GM19043 (cell line): ENCODE results near the gene GOLGA2.

Experiments used
- ATAC-seq: cut with Tn5 transposase; IDR thresholded peaks from one replicate; pipeline ENCODE4 v1.9.1; 2021; ENCODE audit warnings: low read depth; ENCODE audit not compliant: unreplicated experiment

Gene GOLGA2, protein sequence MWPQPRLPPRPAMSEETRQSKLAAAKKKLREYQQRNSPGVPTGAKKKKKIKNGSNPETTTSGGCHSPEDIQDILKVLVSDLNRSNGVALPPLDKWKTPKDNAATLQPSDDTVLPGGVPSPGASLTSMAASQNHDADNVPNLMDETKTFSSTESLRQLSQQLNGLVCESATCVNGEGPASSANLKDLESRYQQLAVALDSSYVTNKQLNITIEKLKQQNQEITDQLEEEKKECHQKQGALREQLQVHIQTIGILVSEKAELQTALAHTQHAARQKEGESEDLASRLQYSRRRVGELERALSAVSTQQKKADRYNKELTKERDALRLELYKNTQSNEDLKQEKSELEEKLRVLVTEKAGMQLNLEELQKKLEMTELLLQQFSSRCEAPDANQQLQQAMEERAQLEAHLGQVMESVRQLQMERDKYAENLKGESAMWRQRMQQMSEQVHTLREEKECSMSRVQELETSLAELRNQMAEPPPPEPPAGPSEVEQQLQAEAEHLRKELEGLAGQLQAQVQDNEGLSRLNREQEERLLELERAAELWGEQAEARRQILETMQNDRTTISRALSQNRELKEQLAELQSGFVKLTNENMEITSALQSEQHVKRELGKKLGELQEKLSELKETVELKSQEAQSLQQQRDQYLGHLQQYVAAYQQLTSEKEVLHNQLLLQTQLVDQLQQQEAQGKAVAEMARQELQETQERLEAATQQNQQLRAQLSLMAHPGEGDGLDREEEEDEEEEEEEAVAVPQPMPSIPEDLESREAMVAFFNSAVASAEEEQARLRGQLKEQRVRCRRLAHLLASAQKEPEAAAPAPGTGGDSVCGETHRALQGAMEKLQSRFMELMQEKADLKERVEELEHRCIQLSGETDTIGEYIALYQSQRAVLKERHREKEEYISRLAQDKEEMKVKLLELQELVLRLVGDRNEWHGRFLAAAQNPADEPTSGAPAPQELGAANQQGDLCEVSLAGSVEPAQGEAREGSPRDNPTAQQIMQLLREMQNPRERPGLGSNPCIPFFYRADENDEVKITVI

GRCh38 chr9:128275198-128276007 lies at the start of gene GOLGA2:
TSS of gene GOLGA2 (minus strand) at chr9:128276007. CDS start at chr9:128275976, 31 bp downstream.
- peak; percentile 38 for ATAC-seq

DNA sequence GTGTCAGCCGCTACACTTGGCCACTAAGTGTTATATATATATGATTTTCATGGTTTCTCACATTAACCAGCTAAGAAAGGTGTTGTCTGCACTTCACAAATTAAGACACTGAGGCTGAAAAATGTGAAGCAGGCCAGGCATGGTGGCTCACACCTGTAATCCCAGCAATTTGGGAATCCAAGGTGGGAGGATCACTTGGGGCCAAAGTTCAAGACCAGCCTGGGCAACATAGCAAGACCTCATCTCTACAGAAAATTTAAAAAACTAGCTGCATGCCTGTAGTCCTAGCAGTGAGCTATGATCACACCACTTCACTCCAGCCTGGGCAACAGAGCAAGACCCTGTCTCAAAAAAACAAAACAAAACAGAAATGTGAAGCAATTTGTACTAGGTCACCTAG lies 48.6 kb upstream of the GOLGA2 start:
- ATAC-seq = no peak

- ATAC-seq = no peak
Observed at GRCh38 chr9:128323791-128324190, 48.0 kb upstream of the GOLGA2 start.

DNA sequence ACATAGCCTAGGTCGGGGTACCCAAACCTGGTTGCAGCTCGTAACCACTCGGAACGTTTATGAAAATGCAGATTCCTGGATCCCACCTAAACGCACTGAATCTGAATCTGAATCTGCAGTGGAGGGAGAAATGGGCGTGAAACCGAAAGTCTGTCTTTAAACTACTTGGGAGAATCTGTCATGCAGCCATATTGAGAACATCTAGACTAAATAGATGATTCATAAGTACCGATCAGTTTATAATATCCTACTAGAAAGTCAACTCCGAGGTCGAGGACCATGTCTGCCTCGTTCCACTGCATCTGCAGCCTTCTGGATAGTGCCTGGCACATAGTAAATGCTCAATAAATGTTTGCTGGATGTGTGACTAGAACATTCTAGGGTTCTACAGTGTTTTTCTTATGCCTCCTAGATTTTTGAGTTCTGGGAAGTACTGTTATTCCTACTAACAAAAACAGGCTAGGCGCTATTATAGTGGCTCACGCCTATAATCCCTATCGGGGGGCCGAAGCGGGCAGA lies 47.5 kb upstream of the GOLGA2 start:
- no peak for ATAC-seq

- peak; percentile 86 for ATAC-seq
Observed at GRCh38 chr9:128322404-128323211, 46.8 kb upstream of the GOLGA2 start, which contains the start of the genes COQ4 and TRUB2. TSS of gene COQ4 (plus strand) at chr9:128322839. CDS start at chr9:128322859, 20 bp downstream. TSS of gene TRUB2 (minus strand) at chr9:128322447. CDS start at chr9:128322408, 39 bp downstream.

- ATAC-seq = peak; percentile 13
Observed at GRCh38 chr9:128321879-128322403, 46.1 kb upstream of the GOLGA2 start.

- ATAC-seq = no peak
Observed at GRCh38 chr9:128321343-128321742, 45.5 kb upstream of the GOLGA2 start.

- no peak for ATAC-seq
Observed at GRCh38 chr9:128317629-128318028, 41.8 kb upstream of the GOLGA2 start.

- no peak for ATAC-seq
Observed at GRCh38 chr9:128316421-128316820, 40.6 kb upstream of the GOLGA2 start.

- no peak for ATAC-seq
Observed at GRCh38 chr9:128314697-128315096, 38.9 kb upstream of the GOLGA2 start.

GRCh38 chr9:128310461-128310860 lies 34.7 kb upstream of the GOLGA2 start:
- no peak for ATAC-seq

DNA sequence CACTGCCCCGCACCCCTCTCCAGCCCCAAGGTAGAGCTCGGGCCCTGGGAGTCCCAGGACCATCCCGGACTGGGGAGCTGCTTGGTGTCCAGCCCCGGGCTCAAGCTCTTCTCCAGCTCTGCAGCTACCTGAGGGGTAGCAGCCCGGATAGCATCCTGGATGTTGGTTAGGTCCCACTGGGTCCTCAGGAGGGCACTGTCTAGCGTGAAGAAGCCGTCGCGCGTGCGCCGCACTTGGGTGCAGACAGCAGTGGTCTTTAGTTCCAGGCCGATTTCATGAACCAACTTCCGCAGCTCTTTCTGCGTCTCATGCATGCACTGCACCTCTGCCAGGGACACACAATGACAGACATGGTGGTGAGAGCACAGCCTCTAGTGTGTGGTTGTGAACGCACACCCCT lies 33.7 kb upstream of the GOLGA2 start:
- ATAC-seq = no peak

GRCh38 chr9:128304971-128305288 lies 29.1 kb upstream of the GOLGA2 start:
- no peak for ATAC-seq

DNA sequence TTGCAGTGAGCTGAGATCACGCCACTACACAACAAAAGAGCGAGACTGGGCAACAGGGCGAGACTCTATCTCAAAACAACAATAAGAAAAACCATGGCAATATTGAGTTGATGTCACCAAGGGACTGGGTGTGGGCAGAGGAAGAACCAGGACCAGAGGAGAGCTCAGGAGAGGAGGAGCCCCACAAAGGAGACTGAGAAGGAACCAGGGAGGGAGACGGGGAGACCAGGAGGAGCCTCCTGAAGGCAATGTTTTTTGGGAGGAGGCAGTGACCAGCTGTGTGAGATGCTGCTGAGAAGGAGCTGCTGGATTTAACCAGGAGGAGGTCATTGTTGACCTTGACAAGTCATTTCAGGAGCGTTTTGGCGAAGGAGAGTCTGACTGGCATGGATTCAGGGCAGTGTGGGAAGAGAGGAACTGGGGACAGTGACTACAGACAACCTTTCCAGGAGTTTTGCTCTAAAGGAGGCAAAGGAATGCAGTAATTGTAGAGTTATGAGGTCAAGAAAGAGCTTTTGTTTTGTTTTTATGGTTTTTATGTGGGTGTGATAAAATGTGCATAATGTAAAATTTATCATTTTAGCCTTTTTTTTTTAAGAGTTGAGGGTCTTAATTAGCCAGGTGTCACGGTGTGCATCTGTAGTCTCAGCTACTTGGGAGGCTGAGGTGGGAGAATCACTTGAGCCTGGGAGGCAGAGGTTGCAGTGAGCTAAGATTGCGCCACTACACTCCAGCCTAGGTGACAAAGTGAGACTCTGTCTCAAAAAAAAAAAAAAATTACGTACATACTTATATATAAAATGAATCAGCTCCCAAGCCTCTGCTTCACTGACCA lies 28.5 kb upstream of the GOLGA2 start:
- no peak for ATAC-seq

- ATAC-seq = no peak
Observed at GRCh38 chr9:128298535-128299482, 23.0 kb upstream of the GOLGA2 start.

DNA sequence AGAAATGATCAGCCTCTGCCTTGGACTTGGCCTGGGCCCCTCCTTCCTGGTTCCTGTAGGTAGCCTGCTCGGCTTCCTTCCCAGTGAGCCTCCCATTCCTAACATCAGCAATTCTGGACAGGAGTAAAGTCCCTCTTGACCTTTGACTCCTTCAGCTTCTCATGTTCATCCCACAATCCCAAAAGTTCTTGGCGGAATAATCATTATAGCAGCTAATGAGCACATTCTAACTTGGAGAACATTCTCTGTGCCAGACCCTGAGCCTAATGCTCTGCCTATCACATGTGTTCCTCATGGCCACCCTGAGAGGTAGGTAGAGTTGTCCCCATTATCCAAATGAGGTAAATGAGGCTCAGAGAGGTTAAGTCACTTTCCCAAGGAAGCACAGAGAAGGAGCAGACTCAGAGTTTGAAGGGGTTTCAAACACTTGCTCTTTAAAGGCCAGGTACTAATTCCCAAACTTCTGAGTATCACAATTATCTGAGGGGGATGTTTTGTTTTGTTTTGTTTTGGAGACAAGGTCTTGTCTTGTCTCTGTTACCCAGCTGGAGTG lies 21.5 kb upstream of the GOLGA2 start:
- no peak for ATAC-seq
